ENCODE results near the gene CTTN. TPM values are rescaled to one million over a fixed set of nuclear protein-coding genes. Genes with fewer than 3 reads are reported as not detected.

The CTTN gene
- total RNA-seq, 1 donor from 2014 or later = 239 TPM

GRCh38 chr11:70360211-70360610, 38.1 kb upstream of the CTTN start:
- no peaks in the 10 kb centered on the region for H3K27me3 Mint-ChIP-seq
- TF ChIP-seq CTCF (IDR thresholded peaks at IDR 0.05; ENCODE audit: unreplicated experiment) = no peak
- no peak overlapping the region for H3K27ac Mint-ChIP-seq
- no peaks in the 10 kb centered on the region for H3K4me1 Mint-ChIP-seq (ENCODE audit: low read depth)
- H3K9me3 Mint-ChIP-seq (ENCODE audit: low read depth) = no peaks in the 10 kb centered on the region
- no peak overlapping the region for H3K4me3 Mint-ChIP-seq (ENCODE audit: low read depth)
- H3K36me3 Mint-ChIP-seq (ENCODE audit: insufficient read depth) = peaks cover 23% of the 10 kb centered on the region
- no peak for DNase-seq (ENCODE audit: low spot score, unreplicated experiment)

GRCh38 chr11:70364178-70364577, 34.2 kb upstream of the CTTN start:
- no peak for DNase-seq (ENCODE audit: low spot score, unreplicated experiment)
- Mint-ChIP-seq H3K27me3 (no peaks in the 10 kb centered on the region), H3K9me3 (ENCODE audit: low read depth) (no peaks in the 10 kb centered on the region), H3K27ac (no peak overlapping the region), H3K4me3 (ENCODE audit: low read depth) (no peak overlapping the region), H3K4me1 (ENCODE audit: low read depth) (no peaks in the 10 kb centered on the region), H3K36me3 (ENCODE audit: insufficient read depth) (peaks cover 24% of the 10 kb centered on the region)
- TF ChIP-seq CTCF (IDR thresholded peaks at IDR 0.05; ENCODE audit: unreplicated experiment) = no peak

- TF ChIP-seq CTCF (IDR thresholded peaks at IDR 0.05; ENCODE audit: unreplicated experiment) = no peak
- no peaks in the 10 kb centered on the region for H3K27me3 Mint-ChIP-seq
- H3K36me3 Mint-ChIP-seq (ENCODE audit: insufficient read depth) = peaks cover 31% of the 10 kb centered on the region
- H3K4me3 Mint-ChIP-seq (ENCODE audit: low read depth) = no peak overlapping the region
- H3K4me1 Mint-ChIP-seq (ENCODE audit: low read depth) = no peaks in the 10 kb centered on the region
- H3K9me3 Mint-ChIP-seq (ENCODE audit: low read depth) = peaks cover under 1% of the 10 kb centered on the region
- no peak for DNase-seq (ENCODE audit: low spot score, unreplicated experiment)
- peak overlapping the region; percentile 30 for H3K27ac Mint-ChIP-seq
These were observed 33.4 kb upstream of the CTTN start for GRCh38 chr11:70364745-70365543.

- H3K4me3 Mint-ChIP-seq (ENCODE audit: low read depth) = no peak overlapping the region
These were observed 32.8 kb upstream of the CTTN start for GRCh38 chr11:70365544-70365927.

GRCh38 chr11:70367071-70367470, 31.3 kb upstream of the CTTN start:
- no peak for TF ChIP-seq CTCF (IDR thresholded peaks at IDR 0.05; ENCODE audit: unreplicated experiment)
- Mint-ChIP-seq H3K4me3 (ENCODE audit: low read depth) (no peak overlapping the region), H3K36me3 (ENCODE audit: insufficient read depth) (peaks cover 35% of the 10 kb centered on the region)

More at GRCh38 chr11:70365544-70365927, 32.8 kb upstream of the CTTN start:
- H3K36me3 Mint-ChIP-seq (ENCODE audit: insufficient read depth) = peaks cover 33% of the 10 kb centered on the region
- no peak for TF ChIP-seq CTCF (IDR thresholded peaks at IDR 0.05; ENCODE audit: unreplicated experiment)
- no peak overlapping the region for H3K27ac Mint-ChIP-seq
- H3K9me3 Mint-ChIP-seq (ENCODE audit: low read depth) = peaks cover 3% of the 10 kb centered on the region
- no peaks in the 10 kb centered on the region for H3K4me1 Mint-ChIP-seq (ENCODE audit: low read depth)
- DNase-seq (ENCODE audit: low spot score, unreplicated experiment) = no peak
- H3K27me3 Mint-ChIP-seq = no peaks in the 10 kb centered on the region

More at GRCh38 chr11:70367071-70367470, 31.3 kb upstream of the CTTN start:
- peaks cover 8% of the 10 kb centered on the region for H3K9me3 Mint-ChIP-seq (ENCODE audit: low read depth)
- DNase-seq (ENCODE audit: low spot score, unreplicated experiment) = no peak
- H3K4me1 Mint-ChIP-seq (ENCODE audit: low read depth) = no peaks in the 10 kb centered on the region
- H3K27me3 Mint-ChIP-seq = no peaks in the 10 kb centered on the region
- no peak overlapping the region for H3K27ac Mint-ChIP-seq

All from progenitor cell of endocrine pancreas (in vitro differentiated cells).